ENCODE measurements around the gene HAPLN3. TPM values are rescaled to one million over a fixed set of nuclear protein-coding genes. Genes with fewer than 3 reads are reported as not detected.

The HAPLN3 gene
- total RNA-seq, 1 donor from 2014 or later: 64.8 TPM

DNA sequence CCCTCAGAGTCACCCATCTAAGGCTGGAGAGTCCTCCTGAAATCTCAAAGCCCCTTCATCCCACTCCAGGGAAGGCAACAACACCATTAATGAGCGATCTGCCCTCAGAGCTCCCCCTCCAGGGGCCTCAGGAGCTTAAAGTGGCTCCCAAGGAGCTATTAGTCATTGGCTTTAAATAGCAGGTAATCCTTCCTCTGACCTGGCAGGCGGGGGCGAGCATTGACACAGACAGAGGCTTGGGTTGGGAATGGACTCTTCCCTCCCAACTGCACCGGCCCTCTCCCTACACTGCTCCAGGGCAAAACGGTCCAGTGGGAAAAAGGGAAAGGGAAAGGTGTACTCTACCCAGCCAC is 16.4 kb upstream of the HAPLN3 start:
- DNase-seq (ENCODE audit: low read depth in 2 of 2): no peak

DNA sequence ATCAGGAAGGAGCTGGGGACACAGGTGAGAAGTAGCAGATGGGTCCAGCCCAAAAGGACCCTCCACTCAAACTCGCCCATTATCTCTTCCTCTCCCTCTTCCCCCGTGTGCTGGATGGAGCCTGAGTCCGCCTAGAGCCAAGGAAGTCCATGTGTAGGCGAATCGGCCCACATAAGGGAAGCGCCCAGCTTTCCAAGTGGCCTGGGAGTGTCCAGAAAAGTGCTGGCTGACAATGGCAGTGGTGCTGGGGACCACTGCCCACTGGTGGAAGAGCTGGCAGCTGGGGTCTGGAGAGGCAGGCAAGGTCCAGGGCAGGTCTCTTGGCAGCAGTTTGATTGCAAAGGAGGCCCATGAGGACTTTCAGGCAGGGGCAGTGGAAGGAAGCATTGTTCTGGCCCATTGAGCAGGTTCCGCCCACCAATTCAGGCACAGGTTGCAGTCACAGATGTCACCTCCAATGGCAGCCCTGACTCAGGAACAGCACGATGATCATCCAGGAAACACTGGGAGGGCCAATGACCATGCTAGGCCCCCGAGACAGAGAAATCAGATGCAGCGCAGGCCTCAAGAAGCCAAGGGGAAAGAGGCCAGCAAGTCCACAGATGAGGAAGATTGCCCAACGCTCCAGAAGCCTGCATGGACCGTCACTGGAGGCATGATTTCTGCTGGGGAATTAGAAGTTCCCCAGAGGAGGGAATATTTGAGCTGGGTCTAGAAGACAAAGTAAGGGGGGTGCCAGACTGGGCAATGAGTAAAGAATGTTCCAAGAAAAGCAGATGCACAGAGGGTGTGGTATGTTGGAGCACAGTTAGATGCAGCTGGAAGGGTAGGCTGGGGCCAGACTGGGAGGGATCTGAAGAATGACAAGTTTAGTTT is 14.8 kb upstream of the HAPLN3 start:
- DNase-seq (ENCODE audit: low read depth in 2 of 2): no peak

DNA sequence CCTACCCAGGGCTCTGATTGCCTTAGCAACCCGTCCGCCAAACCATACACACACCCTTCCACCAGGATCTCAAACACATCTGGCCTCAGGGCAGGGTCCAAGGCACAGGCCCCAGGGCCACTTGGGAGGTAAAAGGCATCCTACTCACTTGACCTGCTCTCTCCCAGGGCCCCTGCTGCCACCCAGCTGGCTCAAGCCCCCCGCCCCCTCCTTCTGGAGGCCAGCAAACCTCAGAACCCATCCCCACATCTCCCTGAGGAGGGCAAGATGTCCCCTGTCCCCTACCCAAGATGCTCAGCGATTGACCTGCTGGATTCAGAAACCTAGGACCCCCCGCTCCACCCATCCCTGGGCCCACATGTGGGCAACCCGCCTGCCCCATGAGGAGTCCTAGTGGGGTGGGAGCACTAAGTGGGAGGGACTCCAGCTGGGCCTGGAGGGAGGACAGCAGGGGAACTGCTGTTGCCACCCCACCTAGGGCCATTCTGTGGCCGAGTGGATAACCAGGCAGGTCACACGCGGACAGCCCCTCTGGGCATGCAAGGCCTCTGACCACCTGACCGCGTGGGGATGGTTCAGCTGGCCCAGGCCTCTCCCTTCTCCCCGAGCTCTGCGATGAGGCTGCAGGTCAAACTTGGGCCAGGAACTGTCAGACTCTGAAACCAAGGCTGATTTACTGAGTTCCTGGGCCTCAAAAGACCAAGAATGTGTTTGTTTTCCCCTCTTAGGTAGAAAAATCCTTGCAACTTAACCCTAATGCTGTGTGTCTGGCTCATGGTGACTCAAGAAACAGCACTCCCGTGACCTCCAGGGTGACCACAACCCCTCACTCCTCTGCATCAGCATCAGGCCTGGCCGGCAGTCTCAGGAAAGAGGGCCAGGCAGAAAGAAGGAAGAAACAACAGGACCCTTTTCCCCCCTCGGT is 13.6 kb upstream of the HAPLN3 start:
- no peak for DNase-seq (ENCODE audit: low read depth in 2 of 2)

DNA sequence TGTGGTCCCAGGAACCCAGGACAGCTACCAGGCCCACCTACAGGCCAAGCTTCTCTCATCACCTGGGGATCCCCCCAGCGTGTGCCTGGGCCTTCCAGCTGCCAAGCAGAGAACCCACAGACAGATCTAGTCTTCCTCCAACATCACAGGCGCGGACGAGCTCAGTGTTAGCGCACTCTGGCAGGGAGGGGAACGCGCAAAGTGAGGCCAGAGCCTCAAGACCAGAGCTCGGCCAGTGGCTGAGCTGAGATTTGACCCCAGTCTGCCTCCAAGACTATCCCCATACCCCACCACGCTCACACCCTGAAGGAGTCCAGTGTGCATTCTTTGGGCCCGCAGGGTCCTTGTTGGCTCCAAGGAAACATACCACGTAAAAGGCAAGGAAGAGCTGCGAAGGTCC is 12.8 kb upstream of the HAPLN3 start:
- DNase-seq (ENCODE audit: low read depth in 2 of 2): no peak

DNA sequence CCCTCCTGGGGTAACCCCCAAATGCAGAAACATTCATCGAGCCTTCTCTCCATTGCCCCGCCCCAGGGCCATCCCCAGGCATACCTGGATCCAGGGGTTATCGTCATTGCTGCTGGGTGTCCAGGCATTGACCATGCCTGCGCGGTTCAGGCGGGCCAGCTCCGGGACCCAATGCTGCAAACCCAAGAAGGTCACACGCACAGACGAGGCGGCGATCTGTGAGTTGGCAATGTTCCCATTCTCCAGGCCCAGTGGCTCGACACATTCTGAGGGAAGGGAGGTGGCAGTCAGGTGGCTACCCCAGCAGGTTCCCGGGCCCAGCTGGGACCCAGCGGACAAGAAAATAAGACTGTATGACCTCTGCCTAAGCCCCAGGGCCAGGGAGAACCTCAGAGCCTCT is 11.8 kb upstream of the HAPLN3 start:
- DNase-seq (ENCODE audit: low read depth in 2 of 2): no peak

DNA sequence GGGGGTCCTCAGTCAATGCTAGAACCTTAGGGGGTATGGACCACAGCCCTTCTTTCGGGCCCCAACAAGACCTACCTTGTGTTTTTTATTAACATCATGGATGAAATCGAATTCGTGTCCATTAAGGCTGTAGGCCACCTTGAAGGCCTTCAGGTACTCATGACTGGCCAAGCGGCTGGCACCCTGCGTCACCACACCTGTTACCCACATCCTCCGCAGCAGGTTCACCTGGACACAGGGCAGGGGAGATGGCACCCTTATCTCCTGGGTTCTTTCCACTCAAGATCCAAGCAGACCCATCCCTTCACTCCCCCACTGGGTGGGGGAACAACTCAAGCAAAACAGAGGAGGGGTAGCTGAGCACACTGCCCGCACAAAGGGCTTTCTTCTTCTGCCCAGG is 11.2 kb upstream of the HAPLN3 start:
- DNase-seq (ENCODE audit: low read depth in 2 of 2): no peak

DNA sequence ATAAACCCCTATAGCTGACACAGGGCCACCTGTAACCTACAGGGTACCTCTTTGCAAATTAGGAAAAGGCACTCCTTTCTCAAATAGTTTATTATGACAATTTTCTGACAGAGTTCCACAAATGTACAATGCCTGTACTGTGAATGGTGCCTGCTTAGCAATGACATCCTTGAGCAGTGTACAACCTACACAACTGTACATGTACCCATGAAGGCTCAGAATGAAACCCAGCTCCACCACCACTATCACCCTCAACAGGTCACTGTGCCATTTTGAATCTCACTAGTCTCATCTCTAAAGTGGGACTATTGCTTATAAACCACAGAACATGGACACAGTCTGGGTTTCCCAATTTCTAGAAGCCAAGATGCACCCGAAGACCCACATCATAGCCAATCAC is 10.8 kb upstream of the HAPLN3 start:
- DNase-seq (ENCODE audit: low read depth in 2 of 2): no peak

DNA sequence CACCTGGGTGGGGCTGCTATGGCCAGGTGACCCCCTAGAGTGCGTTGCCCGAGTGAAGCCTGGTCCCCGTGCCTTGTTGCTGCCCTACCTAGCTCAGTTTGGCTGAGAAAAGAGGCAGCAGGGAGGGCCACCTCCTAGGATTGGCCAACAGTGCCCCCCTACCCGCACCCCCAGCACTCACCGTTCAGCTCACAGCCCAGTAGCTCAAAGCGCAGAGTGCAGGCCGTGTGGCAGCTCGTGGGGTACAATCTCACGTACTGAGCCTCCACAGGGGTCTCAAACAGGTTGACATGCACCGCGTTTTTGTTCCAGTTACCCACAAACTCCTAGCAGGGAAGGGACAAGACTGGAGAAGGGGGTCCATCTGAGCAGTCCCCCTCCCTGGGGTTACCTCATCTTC is 10.2 kb upstream of the HAPLN3 start:
- no peak for DNase-seq (ENCODE audit: low read depth in 2 of 2)

DNA sequence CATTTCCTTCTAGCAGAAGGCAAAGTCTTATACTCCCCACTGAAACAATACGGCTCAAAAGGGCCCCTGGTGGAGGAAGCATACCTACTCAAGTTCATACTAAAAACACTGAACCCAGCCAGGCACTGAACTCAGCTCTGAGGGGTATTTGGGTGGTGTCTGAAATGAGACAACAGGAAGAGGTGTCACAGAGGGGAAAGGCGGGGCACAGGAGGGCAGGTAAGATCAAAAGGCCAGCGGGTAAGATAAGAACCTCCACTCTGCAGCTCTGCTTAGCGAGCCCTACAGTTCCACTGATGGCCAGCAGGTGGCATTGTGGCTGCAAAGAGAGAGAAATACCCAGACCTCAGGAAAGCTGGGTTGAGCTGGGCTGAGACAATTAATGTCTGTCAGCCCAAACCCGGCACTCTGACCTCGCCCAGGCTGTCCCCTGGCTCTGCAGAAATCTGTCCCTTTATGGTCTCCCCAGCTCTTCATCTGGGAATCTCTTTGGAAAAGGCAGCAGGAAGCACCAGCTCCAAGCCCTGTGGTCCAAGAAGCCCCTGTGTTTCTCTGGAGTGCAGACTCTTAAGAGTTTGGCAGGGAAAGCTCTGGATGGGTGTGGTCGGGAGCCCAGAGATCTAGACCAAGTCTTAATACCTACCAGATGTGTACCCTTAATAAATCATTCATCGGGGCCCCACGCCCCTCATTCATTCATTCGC is 9.4 kb upstream of the HAPLN3 start:
- DNase-seq (ENCODE audit: low read depth in 2 of 2): peak; percentile 36 to 72

DNA sequence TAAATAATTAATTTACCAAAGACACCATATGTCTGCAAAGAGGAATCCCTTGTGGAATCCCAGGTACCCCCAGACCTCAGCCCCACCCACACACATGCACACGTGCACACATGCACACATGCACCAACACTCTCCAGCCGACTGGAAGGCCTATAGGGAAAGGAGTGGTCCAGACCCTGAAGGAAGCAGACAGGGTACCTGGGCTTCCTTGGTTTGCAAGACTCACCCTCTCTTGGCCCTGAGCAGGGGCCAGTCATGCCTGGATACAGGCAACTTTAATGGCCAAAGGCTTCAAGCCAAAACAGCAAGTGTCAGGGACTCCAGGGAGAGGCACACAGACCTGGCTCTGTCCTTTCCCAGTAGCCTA is 8.9 kb upstream of the HAPLN3 start:
- no peak for DNase-seq (ENCODE audit: low read depth in 2 of 2)

DNA sequence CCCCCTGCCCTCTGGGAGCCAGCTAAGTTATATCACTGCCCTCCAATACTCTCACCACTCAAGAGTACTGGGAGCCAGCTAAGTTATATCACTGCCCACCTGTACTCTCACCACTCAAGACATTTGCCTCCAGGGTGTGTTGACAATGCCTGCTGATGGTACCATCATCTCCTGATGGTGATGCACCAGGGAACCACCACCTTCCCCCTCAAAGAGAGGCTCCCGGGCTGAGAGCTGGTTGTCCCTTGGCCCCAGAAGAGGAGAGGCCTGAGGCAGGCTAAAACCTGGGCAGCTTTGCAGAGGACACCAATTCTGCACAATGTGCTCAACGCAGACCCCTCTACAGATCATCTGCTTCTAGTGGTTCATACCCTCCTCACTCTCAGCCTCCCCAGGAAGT is 7.5 kb upstream of the HAPLN3 start:
- no peak for DNase-seq (ENCODE audit: low read depth in 2 of 2)

DNA sequence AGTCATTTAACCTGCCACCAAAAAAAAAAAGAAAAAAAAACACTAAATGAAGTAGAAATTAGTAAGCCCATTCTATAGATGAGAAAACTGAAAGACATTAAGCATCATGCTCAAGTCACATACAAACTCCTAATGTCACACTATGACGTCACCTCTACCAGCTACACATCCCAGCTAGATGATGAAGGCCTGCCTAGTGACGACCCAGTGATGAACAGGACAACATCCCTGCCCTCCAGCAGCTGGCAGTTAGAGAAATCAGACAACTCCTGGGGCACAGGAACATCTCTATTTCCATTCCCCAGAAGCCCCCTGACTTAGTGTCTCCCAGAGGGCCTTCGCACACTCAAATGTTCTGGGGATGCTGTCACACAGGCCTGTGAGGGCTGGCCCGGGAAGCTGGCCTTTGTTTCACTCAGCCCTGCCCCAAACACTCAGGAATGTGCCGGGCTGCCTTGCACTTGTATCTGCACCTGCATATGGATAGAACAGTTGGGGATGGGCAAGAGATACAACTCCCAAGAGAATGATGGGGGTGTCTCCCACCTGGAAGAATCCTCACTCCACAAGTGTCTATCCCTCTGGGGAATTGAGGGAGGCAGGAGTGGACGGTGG is 7.0 kb upstream of the HAPLN3 start:
- no peak for DNase-seq (ENCODE audit: low read depth in 2 of 2)

DNA sequence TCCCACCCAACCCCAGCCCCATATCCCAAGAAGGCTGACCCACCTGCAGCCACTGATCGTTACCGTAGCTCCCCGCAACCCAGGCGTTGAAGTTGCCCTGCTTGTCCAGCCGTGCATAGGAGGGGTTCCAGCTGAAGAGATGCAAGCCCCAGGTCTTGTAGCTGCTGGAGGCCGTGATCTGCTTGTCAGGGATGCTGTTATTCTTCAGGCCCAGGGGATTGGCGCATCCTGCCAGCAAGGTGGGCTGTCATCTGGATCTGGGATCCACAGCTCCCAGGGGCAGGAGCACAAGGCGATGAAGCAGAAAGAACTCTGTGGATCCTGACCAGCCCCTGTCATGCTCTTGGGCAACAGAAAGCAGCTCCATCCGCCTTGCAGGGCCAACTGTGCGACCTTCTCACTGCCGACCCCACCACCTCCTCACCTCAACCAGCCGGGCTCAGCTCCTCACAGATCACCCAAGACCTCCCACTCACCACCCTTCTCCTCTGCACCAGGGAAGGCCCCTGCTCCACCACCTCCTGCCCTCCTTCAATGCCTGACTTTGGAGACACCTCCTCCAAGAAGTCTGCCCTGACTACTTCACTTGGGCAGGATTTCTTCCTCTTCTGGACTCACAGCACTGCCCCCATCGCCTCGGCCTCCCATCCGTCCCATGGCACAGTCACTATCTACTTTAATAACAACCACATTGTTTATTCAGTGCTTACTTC is 6.3 kb upstream of the HAPLN3 start:
- DNase-seq (ENCODE audit: low read depth in 2 of 2): no peak

DNA sequence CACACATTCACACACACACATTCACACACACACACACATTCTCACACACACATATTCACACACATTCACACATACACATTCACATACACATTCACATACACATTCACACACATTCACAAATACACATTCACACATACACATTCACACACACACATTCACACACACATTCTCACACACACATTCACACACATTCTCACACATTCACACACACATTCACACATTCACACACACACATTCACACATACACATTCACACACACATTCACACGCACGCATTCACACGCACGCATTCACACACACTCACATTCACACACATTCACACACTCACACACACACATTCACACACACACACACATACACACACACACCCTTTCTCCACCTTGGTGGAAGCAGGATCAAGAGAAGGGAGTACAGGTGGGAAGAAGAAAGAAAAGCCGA is 5.7 kb upstream of the HAPLN3 start:
- DNase-seq (ENCODE audit: low read depth in 2 of 2): no peak

DNA sequence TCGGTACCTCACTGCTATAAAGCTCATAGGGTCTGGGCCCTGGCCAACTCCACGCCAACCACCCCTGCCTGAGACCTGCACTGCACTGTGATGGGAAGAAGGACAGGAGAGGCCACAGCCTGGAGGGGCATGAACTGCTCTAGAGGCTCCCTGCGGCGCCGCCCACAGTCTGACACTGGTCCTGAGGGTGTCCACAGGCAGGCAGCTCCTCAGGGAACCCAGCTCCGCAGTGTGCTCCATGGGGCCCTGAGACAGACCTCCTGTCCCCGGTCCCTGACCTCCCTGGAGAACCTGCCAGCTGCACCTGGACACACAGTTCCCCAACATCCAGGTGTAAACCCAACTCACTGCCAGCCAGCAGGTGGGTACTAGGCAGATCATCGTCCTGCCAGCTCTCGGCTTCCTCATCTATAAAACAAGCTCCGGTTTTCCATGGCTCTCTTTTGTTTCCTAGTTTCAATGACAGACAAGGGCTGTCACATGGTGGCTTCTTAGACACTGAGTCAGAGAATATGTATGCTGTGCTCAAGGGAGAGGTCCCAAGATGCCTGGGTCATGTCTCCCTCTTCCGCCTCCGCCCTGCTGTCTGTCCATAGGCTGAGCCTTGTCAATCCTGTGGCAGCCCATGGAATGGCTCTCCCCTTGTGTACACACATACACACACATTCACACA is 5.1 kb upstream of the HAPLN3 start:
- peak in 1 of 2 donors; percentile 59 for DNase-seq (ENCODE audit: low read depth in 2 of 2)

DNA sequence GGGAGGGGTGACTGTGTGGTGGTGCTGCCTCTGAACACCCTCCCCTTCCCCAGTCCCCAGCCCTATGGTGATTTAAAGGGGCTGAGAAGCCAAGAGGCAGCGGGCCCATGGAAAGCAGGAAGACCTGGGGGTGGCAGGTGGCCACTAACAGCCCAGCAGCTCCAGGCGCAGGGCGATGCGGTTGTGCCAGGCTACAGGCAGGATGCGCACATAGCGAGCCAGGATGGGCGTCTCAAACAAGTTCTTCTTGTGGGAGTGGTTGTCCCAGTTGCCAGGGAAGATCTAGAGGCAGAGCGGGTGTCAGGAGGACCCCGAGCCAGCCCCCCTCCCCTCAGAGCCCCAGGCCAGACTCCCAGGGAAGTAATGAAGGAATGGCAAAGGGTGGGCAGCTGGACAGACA is 3.9 kb upstream of the HAPLN3 start:
- no peak for DNase-seq (ENCODE audit: low read depth in 2 of 2)

DNA sequence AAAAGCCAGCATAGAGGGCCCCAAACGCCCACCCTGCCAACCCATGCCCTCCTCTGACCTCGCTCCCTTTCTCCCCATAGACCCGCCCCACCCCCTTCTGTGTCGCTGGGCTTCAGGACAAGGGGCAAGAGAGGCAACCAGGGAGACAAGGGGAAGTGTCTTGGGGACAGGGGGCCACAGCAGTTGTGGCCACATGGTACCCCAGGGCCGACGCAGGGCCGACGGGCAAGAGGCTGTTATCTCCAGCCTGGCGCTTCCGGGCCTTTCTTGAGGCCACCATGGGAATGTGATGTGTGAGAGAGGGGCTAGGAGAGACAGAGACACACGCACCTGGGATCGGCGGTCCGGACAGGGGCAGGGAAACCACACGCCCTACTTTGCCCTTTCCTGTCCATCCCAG is 3.4 kb upstream of the HAPLN3 start:
- no peak for DNase-seq (ENCODE audit: low read depth in 2 of 2)

DNA sequence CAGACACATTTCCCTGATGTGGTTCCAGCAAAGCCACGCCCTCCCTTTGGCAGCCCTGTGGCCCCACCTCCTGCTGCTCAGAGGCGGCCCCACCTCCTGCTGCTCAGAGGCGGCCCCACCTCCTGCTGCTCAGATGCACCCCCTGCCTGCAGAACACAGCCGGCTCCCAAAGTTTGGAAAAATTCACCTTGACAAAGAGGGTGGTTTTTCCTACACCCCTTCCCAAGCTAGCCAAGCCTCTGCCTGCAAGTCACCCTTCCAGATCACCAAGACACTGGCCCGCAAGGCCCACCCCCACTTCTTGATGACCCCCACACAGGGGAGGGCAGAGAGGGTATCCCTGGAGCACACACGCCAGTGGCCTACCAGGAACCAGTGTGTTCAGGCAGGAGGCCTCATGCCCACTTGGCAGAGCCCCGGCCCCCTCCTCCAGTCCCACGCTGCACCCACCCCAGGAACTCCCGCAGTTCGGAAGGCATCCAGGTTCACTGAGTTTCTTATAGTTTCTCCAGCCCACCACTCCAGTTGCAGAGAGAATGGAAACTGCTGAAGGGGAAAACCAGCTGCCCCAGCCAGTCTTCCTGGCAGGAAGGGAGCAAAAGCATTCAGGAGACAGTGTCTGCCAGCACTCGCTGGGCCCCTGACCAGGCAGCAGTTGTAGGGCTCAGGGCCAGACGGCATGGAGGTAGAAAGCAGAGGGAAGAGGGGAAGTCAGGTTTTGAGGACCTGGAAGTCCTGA is 2.3 kb upstream of the HAPLN3 start:
- DNase-seq (ENCODE audit: low read depth in 2 of 2): peak; percentile 51 to 89

DNA sequence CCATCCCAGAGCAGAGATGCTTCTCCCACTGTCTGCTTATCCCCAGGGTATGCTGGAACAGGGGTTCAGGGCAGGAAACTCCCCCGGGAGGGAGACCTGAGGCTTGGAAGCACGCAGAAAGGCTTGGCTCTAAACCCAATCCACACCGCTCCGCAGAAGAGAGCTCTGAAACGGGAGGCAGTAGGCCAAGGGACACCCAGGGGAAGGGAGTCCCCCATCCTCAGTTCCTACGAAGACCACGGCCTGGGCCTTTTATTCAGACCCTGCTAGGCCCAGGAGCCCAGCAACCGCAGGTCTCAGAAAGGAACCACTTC is 1.8 kb upstream of the HAPLN3 start:
- DNase-seq (ENCODE audit: low read depth in 2 of 2): peak in 1 of 2 donors; percentile 9
